Measurements from ENCODE around the gene ARMC12.

DNA sequence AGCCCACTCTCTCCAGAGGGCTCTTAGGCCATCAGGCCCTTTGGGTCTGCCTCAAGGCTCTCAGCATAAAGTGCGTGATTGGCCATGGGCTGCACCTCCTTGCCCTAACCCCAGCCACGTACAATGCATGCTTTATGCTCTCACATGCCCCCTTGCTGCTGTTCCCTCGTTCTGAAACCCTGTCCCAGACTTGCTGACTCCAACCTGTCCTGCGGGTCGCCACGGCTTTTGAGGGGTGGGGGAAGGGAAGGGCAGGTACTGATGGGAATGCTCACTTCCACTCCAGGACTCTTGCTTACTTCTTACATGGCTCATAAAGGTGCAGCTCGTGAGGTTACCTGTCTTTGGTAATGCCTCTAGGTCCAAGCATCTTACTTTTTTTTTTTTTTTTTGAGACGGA lies 6.0 kb downstream of the ARMC12 start:
- no peak for TF ChIP-seq CTCF (IDR thresholded peaks at IDR 0.05)
- TF ChIP-seq POLR2A (IDR thresholded peaks at IDR 0.05) = no peak

Data from esophagus squamous epithelium (tissue), 4 donors.